ENCODE measurements around the gene TFRC.
"Not testable (repeated sequence)": the region's sequence is repeated elsewhere in the genome, so short reads cannot be mapped to it uniquely, and the experiment has no call there.

- not testable (repeated sequence) for TF ChIP-seq EZH2, CTCF (IDR thresholded peaks at IDR 0.05)
Measured at GRCh38 chr3:196104707-196105106, 22.8 kb upstream of the TFRC start.
